LNCaP clone FGC (cell line): ENCODE results near the gene FLII.

ENCODE experiments used
- DNase-seq: peaks from one replicate; pipeline ENCODE4 v3.0.0-alpha.2; 2011; ENCODE audit warnings: low read depth
- H3K4me3 ChIP-seq: 2 replicates; pipeline ENCODE4 v1.5.1; 2011; ENCODE audit warnings: mild to moderate bottlenecking, low read depth, low read length, control low read depth
- CTCF ChIP-seq: IDR thresholded peaks from 2 replicates; pipeline ENCODE4 v1.5.1; 2012; ENCODE audit warnings: mild to moderate bottlenecking; ENCODE audit not compliant: control insufficient read depth, insufficient read depth; ENCODE audit errors: extremely low read depth

Gene FLII

GRCh38 chr17:18267366-18267765, 8.8 kb upstream of the FLII start:
- H3K4me3 ChIP-seq: no peak overlapping the region
- no peak for TF ChIP-seq CTCF
- no peak for DNase-seq

- no peak for TF ChIP-seq CTCF
- H3K4me3 ChIP-seq: no peak overlapping the region
- DNase-seq: no peak
Measured at GRCh38 chr17:18263885-18264682, 5.5 kb upstream of the FLII start.

GRCh38 chr17:18262641-18263040, 4.1 kb upstream of the FLII start:
- no peak overlapping the region for H3K4me3 ChIP-seq
- TF ChIP-seq CTCF: no peak
- DNase-seq: no peak

- no peak for TF ChIP-seq CTCF
- peak overlapping the region; percentile 92 for H3K4me3 ChIP-seq
- no peak for DNase-seq
Measured at GRCh38 chr17:18262111-18262510, 3.6 kb upstream of the FLII start.

GRCh38 chr17:18261659-18262058, 3.1 kb upstream of the FLII start:
- DNase-seq: no peak
- H3K4me3 ChIP-seq: peak overlapping the region; percentile 92
- TF ChIP-seq CTCF: no peak

- peak overlapping the region; percentile 92 for H3K4me3 ChIP-seq
- no peak for DNase-seq
- no peak for TF ChIP-seq CTCF
Measured at GRCh38 chr17:18261146-18261515, 2.6 kb upstream of the FLII start.
